ENCODE results near the gene C16orf95. TPM values are rescaled to one million over a fixed set of nuclear protein-coding genes. Genes with fewer than 3 reads are reported as not detected.

C16orf95 gene
- polyA plus RNA-seq, 2 of the 4 experiments (the other 2 are of a cell fraction), result 3.5 to 6.3 TPM

- Histone ChIP-seq H3K27ac (no peak overlapping the region), H3K9me3 (no peaks in the 10 kb centered on the region), H3K4me2 (no peak overlapping the region), H3K4me1 (peaks cover 7% of the 10 kb centered on the region; the same call in 2 of the 3 replicates), H3K4me3 (no peak overlapping the region)
- DNase-seq (ENCODE audit: low read depth in 1 of 2, low spot score in 1 of 2), result no peak
- FAIRE-seq, result no peak
- POLR2A ChIA-PET, result no interaction called here
- CTCF ChIA-PET, result interaction anchor here (1.4 to 3.2 kb wide), 3 partner anchors 11 to 306 kb away, joined by 4 to 16 read pairs (median 5); no protein-coding TSS in a partner anchor
- ATAC-seq, result no peak
- WGBS (ENCODE audit: missing lambda C conversion rate), result 95% methylated on average over 19 of the region's 20 CpGs
- TF ChIP-seq CHD2 (IDR thresholded peaks at IDR 0.05; ENCODE audit: low read length, partially characterized antibody), result no peak
- TF ChIP-seq KDM5A (IDR thresholded peaks at IDR 0.05), result no peak
- no peak for TF ChIP-seq MAZ (IDR thresholded peaks at IDR 0.05; ENCODE audit: borderline replicate concordance, low read depth, low read length)
- no peak for TF ChIP-seq HOXB5 (CRISPR knock-in tag; IDR thresholded peaks at IDR 0.05)
- TF ChIP-seq HOXA7 (CRISPR knock-in tag; IDR thresholded peaks at IDR 0.05), result no peak
- no peak for TF ChIP-seq NPAS2 (CRISPR knock-in tag; IDR thresholded peaks at IDR 0.05; ENCODE audit: borderline replicate concordance)
- TF ChIP-seq PHF8 (IDR thresholded peaks at IDR 0.05; ENCODE audit: borderline replicate concordance, low read depth), result no peak
- no peak for TF ChIP-seq MAFK (IDR thresholded peaks at IDR 0.05; ENCODE audit: partially characterized antibody)
- no peak for TF ChIP-seq MAX (IDR thresholded peaks at IDR 0.05)
- no peak for TF ChIP-seq HOXB13 (CRISPR knock-in tag; IDR thresholded peaks at IDR 0.05; ENCODE audit: low read depth)
- TF ChIP-seq, protein P1, sequence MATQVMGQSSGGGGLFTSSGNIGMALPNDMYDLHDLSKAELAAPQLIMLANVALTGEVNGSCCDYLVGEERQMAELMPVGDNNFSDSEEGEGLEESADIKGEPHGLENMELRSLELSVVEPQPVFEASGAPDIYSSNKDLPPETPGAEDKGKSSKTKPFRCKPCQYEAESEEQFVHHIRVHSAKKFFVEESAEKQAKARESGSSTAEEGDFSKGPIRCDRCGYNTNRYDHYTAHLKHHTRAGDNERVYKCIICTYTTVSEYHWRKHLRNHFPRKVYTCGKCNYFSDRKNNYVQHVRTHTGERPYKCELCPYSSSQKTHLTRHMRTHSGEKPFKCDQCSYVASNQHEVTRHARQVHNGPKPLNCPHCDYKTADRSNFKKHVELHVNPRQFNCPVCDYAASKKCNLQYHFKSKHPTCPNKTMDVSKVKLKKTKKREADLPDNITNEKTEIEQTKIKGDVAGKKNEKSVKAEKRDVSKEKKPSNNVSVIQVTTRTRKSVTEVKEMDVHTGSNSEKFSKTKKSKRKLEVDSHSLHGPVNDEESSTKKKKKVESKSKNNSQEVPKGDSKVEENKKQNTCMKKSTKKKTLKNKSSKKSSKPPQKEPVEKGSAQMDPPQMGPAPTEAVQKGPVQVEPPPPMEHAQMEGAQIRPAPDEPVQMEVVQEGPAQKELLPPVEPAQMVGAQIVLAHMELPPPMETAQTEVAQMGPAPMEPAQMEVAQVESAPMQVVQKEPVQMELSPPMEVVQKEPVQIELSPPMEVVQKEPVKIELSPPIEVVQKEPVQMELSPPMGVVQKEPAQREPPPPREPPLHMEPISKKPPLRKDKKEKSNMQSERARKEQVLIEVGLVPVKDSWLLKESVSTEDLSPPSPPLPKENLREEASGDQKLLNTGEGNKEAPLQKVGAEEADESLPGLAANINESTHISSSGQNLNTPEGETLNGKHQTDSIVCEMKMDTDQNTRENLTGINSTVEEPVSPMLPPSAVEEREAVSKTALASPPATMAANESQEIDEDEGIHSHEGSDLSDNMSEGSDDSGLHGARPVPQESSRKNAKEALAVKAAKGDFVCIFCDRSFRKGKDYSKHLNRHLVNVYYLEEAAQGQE (IDR thresholded peaks at IDR 0.05), result no peak
- TF ChIP-seq, protein P2, sequence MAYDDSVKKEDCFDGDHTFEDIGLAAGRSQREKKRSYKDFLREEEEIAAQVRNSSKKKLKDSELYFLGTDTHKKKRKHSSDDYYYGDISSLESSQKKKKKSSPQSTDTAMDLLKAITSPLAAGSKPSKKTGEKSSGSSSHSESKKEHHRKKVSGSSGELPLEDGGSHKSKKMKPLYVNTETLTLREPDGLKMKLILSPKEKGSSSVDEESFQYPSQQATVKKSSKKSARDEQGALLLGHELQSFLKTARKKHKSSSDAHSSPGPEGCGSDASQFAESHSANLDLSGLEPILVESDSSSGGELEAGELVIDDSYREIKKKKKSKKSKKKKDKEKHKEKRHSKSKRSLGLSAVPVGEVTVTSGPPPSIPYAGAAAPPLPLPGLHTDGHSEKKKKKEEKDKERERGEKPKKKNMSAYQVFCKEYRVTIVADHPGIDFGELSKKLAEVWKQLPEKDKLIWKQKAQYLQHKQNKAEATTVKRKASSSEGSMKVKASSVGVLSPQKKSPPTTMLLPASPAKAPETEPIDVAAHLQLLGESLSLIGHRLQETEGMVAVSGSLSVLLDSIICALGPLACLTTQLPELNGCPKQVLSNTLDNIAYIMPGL (CRISPR knock-in tag; IDR thresholded peaks at IDR 0.05; ENCODE audit: borderline replicate concordance), result no peak
These were observed 12.5 kb upstream of the C16orf95 start for GRCh38 chr16:87329436-87330256.

DNA sequence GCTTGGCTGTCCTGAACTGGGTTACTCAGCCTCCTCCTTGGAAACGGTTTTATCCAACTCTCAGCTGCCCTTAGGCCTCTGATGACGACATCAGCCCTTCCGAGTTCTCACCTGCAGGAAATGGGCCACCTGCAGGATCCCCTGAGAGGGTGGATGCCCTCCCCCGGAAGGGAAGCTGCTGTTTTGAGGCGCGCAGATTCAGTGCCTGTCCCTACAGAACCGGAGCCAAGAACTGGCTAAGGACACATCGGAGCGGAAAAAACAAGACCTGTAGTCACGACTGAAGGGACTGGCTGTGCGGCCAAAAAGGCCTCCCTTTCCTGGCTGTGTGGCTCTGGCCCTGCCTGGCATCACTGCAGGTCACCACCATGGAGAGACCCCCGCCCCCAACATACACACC, 11.7 kb upstream of the C16orf95 start:
- Histone ChIP-seq H3K4me1 (peaks cover 7% of the 10 kb centered on the region; the same call in 2 of the 3 replicates), H3K27ac (no peak overlapping the region), H3K4me2 (no peak overlapping the region), H3K4me3 (no peak overlapping the region), H3K9me3 (no peaks in the 10 kb centered on the region)
- ChIA-PET CTCF (interaction anchor here (1.1 to 1.4 kb wide), 3 partner anchors 10 to 133 kb away, joined by 3 to 5 read pairs (median 3); no protein-coding TSS in a partner anchor), POLR2A (no interaction called here)
- DNase-seq (ENCODE audit: low read depth in 1 of 2, low spot score in 1 of 2), result no peak
- WGBS (ENCODE audit: missing lambda C conversion rate), result 86% methylated on average over 12 of the region's 12 CpGs
- no peak for FAIRE-seq
- no peak for ATAC-seq
- TF ChIP-seq MAFK (IDR thresholded peaks at IDR 0.05; ENCODE audit: partially characterized antibody), result no peak
- TF ChIP-seq ESRRA (IDR thresholded peaks at IDR 0.05; ENCODE audit: borderline replicate concordance, low read length), result no peak
- no peak for TF ChIP-seq MAZ (IDR thresholded peaks at IDR 0.05; ENCODE audit: borderline replicate concordance, low read depth, low read length)
- TF ChIP-seq, protein P3, sequence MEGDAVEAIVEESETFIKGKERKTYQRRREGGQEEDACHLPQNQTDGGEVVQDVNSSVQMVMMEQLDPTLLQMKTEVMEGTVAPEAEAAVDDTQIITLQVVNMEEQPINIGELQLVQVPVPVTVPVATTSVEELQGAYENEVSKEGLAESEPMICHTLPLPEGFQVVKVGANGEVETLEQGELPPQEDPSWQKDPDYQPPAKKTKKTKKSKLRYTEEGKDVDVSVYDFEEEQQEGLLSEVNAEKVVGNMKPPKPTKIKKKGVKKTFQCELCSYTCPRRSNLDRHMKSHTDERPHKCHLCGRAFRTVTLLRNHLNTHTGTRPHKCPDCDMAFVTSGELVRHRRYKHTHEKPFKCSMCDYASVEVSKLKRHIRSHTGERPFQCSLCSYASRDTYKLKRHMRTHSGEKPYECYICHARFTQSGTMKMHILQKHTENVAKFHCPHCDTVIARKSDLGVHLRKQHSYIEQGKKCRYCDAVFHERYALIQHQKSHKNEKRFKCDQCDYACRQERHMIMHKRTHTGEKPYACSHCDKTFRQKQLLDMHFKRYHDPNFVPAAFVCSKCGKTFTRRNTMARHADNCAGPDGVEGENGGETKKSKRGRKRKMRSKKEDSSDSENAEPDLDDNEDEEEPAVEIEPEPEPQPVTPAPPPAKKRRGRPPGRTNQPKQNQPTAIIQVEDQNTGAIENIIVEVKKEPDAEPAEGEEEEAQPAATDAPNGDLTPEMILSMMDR (IDR thresholded peaks at IDR 0.05), result no peak
- no peak for TF ChIP-seq RARB (CRISPR knock-in tag; IDR thresholded peaks at IDR 0.05)
- TF ChIP-seq JUNB (IDR thresholded peaks at IDR 0.05), result no peak
- no peak for TF ChIP-seq MAX (IDR thresholded peaks at IDR 0.05)
- no peak for TF ChIP-seq HDAC2 (IDR thresholded peaks at IDR 0.05)
- no peak for TF ChIP-seq ZC3H11A (IDR thresholded peaks at IDR 0.05)
- TF ChIP-seq CEBPB (IDR thresholded peaks at IDR 0.05), result no peak
- TF ChIP-seq CBX2 (IDR thresholded peaks at IDR 0.05; ENCODE audit: borderline replicate concordance, low read depth), result no peak

Measured in A549 (cell line).